Activated naive CD8-positive, alpha-beta T cell treated with anti-CD3 and anti-CD28 coated beads, Interleukin-2, amount 50 U/mL, for 24 hours (primary cell): ENCODE data around the gene MSI2.

ENCODE experiments used
- ATAC-seq: fragments of 150-1000 bp; cut with Tn5 transposase; one replicate; pipeline ENCODE4 v1.10.0; 2021
- DNase-seq: peaks from one replicate; pipeline ENCODE4 v3.0.0; 2021
- H3K27ac Mint-ChIP-seq: one replicate; pipeline ENCODE4 v1.8.0; 2021; ENCODE audit warnings: mild to moderate bottlenecking, mixed read lengths
- H3K27me3 Mint-ChIP-seq: one replicate; pipeline ENCODE4 v1.8.0; 2021; ENCODE audit warnings: mixed read lengths
- H3K36me3 Mint-ChIP-seq: one replicate; pipeline ENCODE4 v1.8.0; 2021; ENCODE audit warnings: low read depth, mixed read lengths
- H3K4me1 Mint-ChIP-seq: one replicate; pipeline ENCODE4 v1.8.0; 2021; ENCODE audit warnings: mixed read lengths
- H3K4me3 Mint-ChIP-seq: one replicate; pipeline ENCODE4 v1.8.0; 2021; ENCODE audit warnings: mild to moderate bottlenecking, moderate library complexity, mixed read lengths
- H3K9me3 Mint-ChIP-seq: one replicate; pipeline ENCODE4 v1.8.0; 2021; ENCODE audit warnings: mixed read lengths

Gene MSI2

DNA sequence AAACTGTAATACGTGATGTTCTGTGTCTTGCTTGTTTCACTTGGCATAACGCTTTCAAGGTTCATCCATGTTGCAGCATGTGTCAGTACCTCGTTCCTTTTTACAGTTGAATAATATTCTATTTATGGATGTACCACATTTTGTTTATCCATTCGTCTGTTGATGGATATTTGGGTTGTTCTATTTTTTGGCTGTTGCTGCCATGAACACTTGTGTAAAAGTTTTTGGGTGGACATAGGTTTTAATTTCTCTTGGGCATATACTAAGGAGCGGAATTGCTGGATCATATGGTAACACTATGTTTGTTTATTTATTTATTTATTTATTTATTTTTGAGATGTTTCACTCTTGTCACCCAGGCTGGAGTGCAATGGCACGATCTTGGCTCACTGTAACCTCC, 137.0 kb downstream of the MSI2 start:
- no peak for DNase-seq
- peaks cover 12% of the 10 kb centered on the region for H3K9me3 Mint-ChIP-seq
- H3K36me3 Mint-ChIP-seq: peaks cover 23% of the 10 kb centered on the region
- no peak overlapping the region for H3K4me3 Mint-ChIP-seq
- H3K27ac Mint-ChIP-seq: no peak overlapping the region
- ATAC-seq: no peak
- H3K27me3 Mint-ChIP-seq: no peaks in the 10 kb centered on the region
- H3K4me1 Mint-ChIP-seq: peaks cover 25% of the 10 kb centered on the region

- H3K27ac Mint-ChIP-seq: no peak overlapping the region
- DNase-seq: no peak
- H3K36me3 Mint-ChIP-seq: peaks cover 17% of the 10 kb centered on the region
- H3K4me1 Mint-ChIP-seq: peaks cover 23% of the 10 kb centered on the region
- no peak for ATAC-seq
- no peak overlapping the region for H3K4me3 Mint-ChIP-seq
- peaks cover 12% of the 10 kb centered on the region for H3K9me3 Mint-ChIP-seq
- no peaks in the 10 kb centered on the region for H3K27me3 Mint-ChIP-seq
These were observed 138.1 kb downstream of the MSI2 start for GRCh38 chr17:57394375-57394774.

- no peaks in the 10 kb centered on the region for H3K27me3 Mint-ChIP-seq
- peaks cover 12% of the 10 kb centered on the region for H3K9me3 Mint-ChIP-seq
- peaks cover 18% of the 10 kb centered on the region for H3K36me3 Mint-ChIP-seq
- peaks cover 23% of the 10 kb centered on the region for H3K4me1 Mint-ChIP-seq
- DNase-seq (no peak), ATAC-seq (peak; percentile 84)
- H3K4me3 Mint-ChIP-seq: no peak overlapping the region
- H3K27ac Mint-ChIP-seq: peak overlapping the region; percentile 13
These were observed 139.5 kb downstream of the MSI2 start for GRCh38 chr17:57395721-57396321.

DNA sequence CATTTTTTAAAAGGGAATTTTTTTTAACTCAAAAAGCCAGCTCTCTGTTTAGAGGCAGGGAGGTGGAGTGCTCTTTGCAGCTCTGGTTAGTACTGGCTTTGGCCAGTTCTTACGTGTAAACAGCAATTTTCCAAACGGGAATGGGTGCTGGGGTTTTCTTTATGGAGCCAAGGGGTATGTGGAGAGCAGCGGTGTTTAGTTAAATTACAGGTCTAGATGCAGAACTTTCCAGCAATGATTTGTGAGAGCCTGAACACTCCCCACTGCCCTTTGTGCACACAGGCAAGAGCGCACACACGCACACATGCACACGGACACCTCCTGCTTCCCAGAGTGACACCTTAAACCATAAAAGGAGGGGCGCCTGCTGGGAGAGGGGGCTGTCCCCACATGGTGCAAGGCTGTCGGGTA, 140.2 kb downstream of the MSI2 start:
- Mint-ChIP-seq H3K27me3 (no peaks in the 10 kb centered on the region), H3K4me1 (peaks cover 17% of the 10 kb centered on the region), H3K9me3 (peaks cover 12% of the 10 kb centered on the region), H3K4me3 (no peak overlapping the region), H3K27ac (no peak overlapping the region), H3K36me3 (peaks cover 19% of the 10 kb centered on the region)
- no peak for DNase-seq
- no peak for ATAC-seq

GRCh38 chr17:57397402-57397801, 141.1 kb downstream of the MSI2 start:
- Mint-ChIP-seq H3K27me3 (no peaks in the 10 kb centered on the region), H3K27ac (no peak overlapping the region), H3K4me1 (peaks cover 13% of the 10 kb centered on the region), H3K4me3 (no peak overlapping the region), H3K36me3 (peaks cover 19% of the 10 kb centered on the region), H3K9me3 (peaks cover 11% of the 10 kb centered on the region)
- ATAC-seq: no peak
- DNase-seq: no peak

- no peak for ATAC-seq
- H3K4me1 Mint-ChIP-seq: peaks cover 12% of the 10 kb centered on the region
- no peak overlapping the region for H3K27ac Mint-ChIP-seq
- peaks cover 10% of the 10 kb centered on the region for H3K36me3 Mint-ChIP-seq
- DNase-seq: no peak
- no peaks in the 10 kb centered on the region for H3K9me3 Mint-ChIP-seq
- H3K4me3 Mint-ChIP-seq: no peak overlapping the region
- no peaks in the 10 kb centered on the region for H3K27me3 Mint-ChIP-seq
These were observed 143.4 kb downstream of the MSI2 start for GRCh38 chr17:57399690-57400089.

DNA sequence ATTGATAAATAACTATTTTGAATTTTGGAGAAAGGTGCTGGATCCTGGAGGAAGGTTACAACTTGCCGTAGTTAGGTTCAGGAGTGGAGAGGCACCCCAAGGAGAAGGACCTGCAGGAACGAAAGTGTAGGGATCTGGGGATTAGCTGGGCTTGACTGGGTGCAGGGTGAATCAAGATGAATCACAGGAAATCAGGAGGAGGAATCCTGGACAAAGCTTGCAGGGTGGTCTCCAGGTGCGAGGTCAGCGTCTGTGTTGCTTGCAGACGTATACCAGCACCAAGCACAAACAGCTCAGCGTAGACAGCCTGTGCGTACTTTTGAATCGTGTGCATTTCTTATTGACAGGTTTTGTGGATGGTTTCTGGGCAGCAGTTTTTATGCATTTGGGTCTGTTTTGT, 144.3 kb downstream of the MSI2 start:
- H3K4me1 Mint-ChIP-seq: peaks cover 5% of the 10 kb centered on the region
- no peaks in the 10 kb centered on the region for H3K27me3 Mint-ChIP-seq
- DNase-seq (no peak), ATAC-seq (no peak)
- no peak overlapping the region for H3K27ac Mint-ChIP-seq
- no peaks in the 10 kb centered on the region for H3K9me3 Mint-ChIP-seq
- peaks cover 8% of the 10 kb centered on the region for H3K36me3 Mint-ChIP-seq
- H3K4me3 Mint-ChIP-seq: no peak overlapping the region

- Mint-ChIP-seq H3K4me1 (peaks cover 7% of the 10 kb centered on the region), H3K27ac (no peak overlapping the region), H3K36me3 (peaks cover 8% of the 10 kb centered on the region), H3K9me3 (no peaks in the 10 kb centered on the region), H3K27me3 (no peaks in the 10 kb centered on the region), H3K4me3 (no peak overlapping the region)
- no peak for DNase-seq
- ATAC-seq: peak; percentile 16
These were observed 145.5 kb downstream of the MSI2 start for GRCh38 chr17:57401556-57402488.

- Mint-ChIP-seq H3K36me3 (peaks cover 11% of the 10 kb centered on the region), H3K4me1 (peaks cover 16% of the 10 kb centered on the region), H3K4me3 (no peak overlapping the region), H3K27ac (no peak overlapping the region), H3K9me3 (no peaks in the 10 kb centered on the region), H3K27me3 (no peaks in the 10 kb centered on the region)
- no peak for ATAC-seq
- no peak for DNase-seq
These were observed 146.4 kb downstream of the MSI2 start for GRCh38 chr17:57402681-57403180.

- no peaks in the 10 kb centered on the region for H3K9me3 Mint-ChIP-seq
- peaks cover 11% of the 10 kb centered on the region for H3K36me3 Mint-ChIP-seq
- H3K4me3 Mint-ChIP-seq: no peak overlapping the region
- H3K4me1 Mint-ChIP-seq: peaks cover 21% of the 10 kb centered on the region
- DNase-seq (no peak), ATAC-seq (no peak)
- no peaks in the 10 kb centered on the region for H3K27me3 Mint-ChIP-seq
- no peak overlapping the region for H3K27ac Mint-ChIP-seq
These were observed 146.9 kb downstream of the MSI2 start for GRCh38 chr17:57403236-57403635.

DNA sequence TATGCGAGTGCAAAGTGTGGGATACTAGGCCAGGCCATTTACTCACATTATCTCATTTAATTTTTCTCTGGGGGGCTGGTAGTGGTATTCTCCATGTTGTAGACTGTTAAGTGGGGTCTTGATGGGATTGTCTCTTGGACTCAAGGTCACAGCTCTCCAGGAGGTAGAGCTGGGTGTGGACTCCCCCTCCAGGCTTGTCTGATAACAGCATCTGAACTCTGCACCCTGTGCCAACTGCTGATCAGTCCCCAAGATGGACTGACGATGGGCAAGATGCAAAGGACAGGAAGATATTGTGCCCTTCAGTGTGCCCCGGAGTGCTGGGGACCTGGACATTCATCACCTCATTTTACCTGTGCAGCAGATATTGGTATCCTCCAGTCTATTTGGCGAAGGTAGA, 147.8 kb downstream of the MSI2 start:
- Mint-ChIP-seq H3K4me1 (peaks cover 29% of the 10 kb centered on the region), H3K27me3 (no peaks in the 10 kb centered on the region), H3K27ac (no peak overlapping the region), H3K36me3 (peaks cover 11% of the 10 kb centered on the region), H3K4me3 (no peak overlapping the region), H3K9me3 (no peaks in the 10 kb centered on the region)
- DNase-seq (no peak), ATAC-seq (peak; percentile 45)

GRCh38 chr17:57404795-57405490, 148.6 kb downstream of the MSI2 start:
- no peaks in the 10 kb centered on the region for H3K9me3 Mint-ChIP-seq
- peaks cover 34% of the 10 kb centered on the region for H3K4me1 Mint-ChIP-seq
- H3K27ac Mint-ChIP-seq: no peak overlapping the region
- H3K27me3 Mint-ChIP-seq: no peaks in the 10 kb centered on the region
- DNase-seq: no peak
- no peak for ATAC-seq
- H3K36me3 Mint-ChIP-seq: peaks cover 11% of the 10 kb centered on the region
- H3K4me3 Mint-ChIP-seq: no peak overlapping the region

DNA sequence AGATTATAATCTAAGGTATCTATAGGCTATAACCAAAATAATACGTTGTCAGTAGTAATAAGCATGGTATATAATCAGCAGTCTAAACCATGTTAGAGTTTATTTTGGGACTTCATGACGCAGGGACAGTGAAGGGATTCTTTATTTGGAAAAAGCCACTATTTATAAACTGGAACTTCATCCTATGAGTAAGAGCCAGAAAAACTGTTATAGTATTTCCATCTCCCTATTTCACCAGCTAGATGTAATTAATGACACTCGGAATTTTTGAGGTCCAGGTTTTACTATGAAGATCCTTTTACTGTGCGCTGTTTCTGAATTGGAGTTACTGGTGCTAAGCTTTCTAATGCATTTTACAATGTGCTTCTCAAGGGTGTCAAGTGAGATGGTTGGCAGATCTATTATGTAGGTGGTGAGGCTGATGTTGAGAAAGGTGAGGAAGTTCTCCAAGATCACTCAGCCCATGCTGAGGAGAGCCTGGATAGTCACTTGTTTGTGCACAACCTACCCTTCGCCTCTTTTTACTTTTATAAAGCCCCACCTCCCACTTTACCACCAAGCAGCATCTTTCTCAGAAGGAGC, 149.3 kb downstream of the MSI2 start:
- no peaks in the 10 kb centered on the region for H3K27me3 Mint-ChIP-seq
- ATAC-seq (no peak), DNase-seq (no peak)
- peaks cover 37% of the 10 kb centered on the region for H3K4me1 Mint-ChIP-seq
- H3K4me3 Mint-ChIP-seq: no peak overlapping the region
- H3K27ac Mint-ChIP-seq: no peak overlapping the region
- H3K9me3 Mint-ChIP-seq: no peaks in the 10 kb centered on the region
- H3K36me3 Mint-ChIP-seq: peaks cover 11% of the 10 kb centered on the region

DNA sequence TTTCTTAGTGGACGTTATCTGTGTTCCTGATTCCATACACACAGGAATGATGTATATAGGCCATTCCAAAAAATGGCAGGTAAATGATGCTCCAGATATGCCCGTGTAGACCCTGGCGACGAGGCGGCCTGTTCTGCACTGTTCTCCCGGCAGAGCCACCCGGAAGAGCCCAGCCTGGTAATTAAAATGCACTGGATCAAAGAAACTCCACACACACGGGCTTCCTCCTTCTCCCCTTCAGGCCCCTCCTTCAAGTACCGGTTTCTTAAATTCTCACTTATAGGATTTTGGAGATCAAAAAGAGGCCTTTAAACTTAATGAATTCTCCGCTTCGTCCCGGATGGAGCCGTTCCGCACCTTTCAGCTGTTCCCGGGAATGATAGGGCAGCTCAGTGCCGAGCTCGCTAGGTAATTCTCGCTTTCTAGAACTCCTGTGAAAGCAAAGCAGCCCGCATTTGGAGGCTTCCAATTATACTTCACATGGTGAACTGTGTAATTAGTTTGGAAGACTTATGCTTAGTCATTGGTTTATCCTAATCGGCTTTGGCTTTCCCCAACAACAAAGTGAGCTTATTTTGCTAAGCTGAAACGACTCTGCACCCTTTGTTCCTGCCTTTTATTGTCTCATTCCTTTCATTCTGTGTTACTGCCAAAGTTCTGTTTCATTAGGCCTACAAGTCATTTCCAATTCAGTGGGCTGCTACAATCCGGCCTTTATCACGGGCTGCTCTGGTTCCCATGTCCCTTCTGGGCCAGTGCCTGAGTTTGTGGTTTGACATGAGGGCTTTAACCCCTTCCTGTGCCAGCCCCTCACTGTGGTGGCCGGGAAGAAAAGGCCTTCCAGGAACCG, 150.0 kb downstream of the MSI2 start:
- Mint-ChIP-seq H3K9me3 (no peaks in the 10 kb centered on the region), H3K27ac (peak overlapping the region; percentile 82), H3K4me1 (peaks cover 39% of the 10 kb centered on the region), H3K27me3 (no peaks in the 10 kb centered on the region), H3K4me3 (peak overlapping the region; percentile 54), H3K36me3 (peaks cover 9% of the 10 kb centered on the region)
- no peak for DNase-seq
- no peak for ATAC-seq
